Endothelial cell of umbilical vein (primary cell): ENCODE measurements around the gene PPFIA1. TPM values are rescaled to one million over a fixed set of nuclear protein-coding genes. Genes with fewer than 3 reads are reported as not detected.

ENCODE experiments used
- BruUV-seq: library from RNA; stranded (reverse); fragments of 400-500 nt; replicated peaks from 2 replicates; lab custom pipeline; 2021; lab: Mats Ljungman, UMichigan
- CTCF ChIA-PET: fragments of 300-600, 350-600 bp; sonication (Branson Sonifier 250); formaldehyde crosslinking; loops from one replicate; lab custom pipeline; 2021; ENCODE audit warnings: antibody characterized with exemption, inconsistent platforms; lab: Charles Lee
- POLR2A ChIA-PET: fragments of 300-600, 350-600 bp; sonication (Branson Sonifier 250); formaldehyde crosslinking; loops from one replicate; lab custom pipeline; 2021; ENCODE audit warnings: antibody characterized with exemption, inconsistent platforms; lab: Charles Lee
- DNase-seq: peaks from one replicate; pipeline ENCODE4 v3.0.0-alpha.2; 2011; ENCODE audit warnings: low read depth, low spot score
- FAIRE-seq: peaks from 2 replicates; lab custom pipeline; 2011; peaks lifted over from hg19 to GRCh38; lab: Jason Lieb, UNC
- H2AFZ ChIP-seq: 2 replicates; pipeline ENCODE4 v1.6.0; 2012; ENCODE audit warnings: low read depth, low read length, control low read depth, inconsistent platforms
- H3K27ac ChIP-seq: 2 replicates; pipeline ENCODE4 v1.5.1; 2011; ENCODE audit warnings: low read depth, mild to moderate bottlenecking, control low read depth, low read length, moderate library complexity; ENCODE audit not compliant: insufficient read depth
- H3K27me3 ChIP-seq, 2 experiments: 2 replicates each; pipeline versions ENCODE4 v1.6.0 to v1.6.1; 2011; ENCODE audit warnings: low read length in 2 of 2, mixed read lengths in 1 of 2; ENCODE audit not compliant: control insufficient read depth in 2 of 2, insufficient read depth in 2 of 2
- H3K36me3 ChIP-seq, 2 experiments: 2 replicates in 1 of 2; 3 replicates in 1 of 2; pipeline ENCODE4 v1.5.1; 2011; ENCODE audit warnings: low read length in 2 of 2, mild to moderate bottlenecking in 1 of 2, moderate library complexity in 1 of 2; ENCODE audit not compliant: control insufficient read depth in 2 of 2, insufficient read depth in 2 of 2; ENCODE audit errors: extremely low read depth in 1 of 2
- H3K4me1 ChIP-seq: 3 replicates; pipeline ENCODE4 v1.5.1; 2011; ENCODE audit warnings: mild to moderate bottlenecking, low read length; ENCODE audit not compliant: control insufficient read depth, insufficient read depth; ENCODE audit errors: extremely low read depth
- H3K4me2 ChIP-seq: 2 replicates; pipeline ENCODE4 v1.6.1; 2011; ENCODE audit warnings: low read length, control low read depth, mixed read lengths; ENCODE audit not compliant: insufficient read depth
- H3K4me3 ChIP-seq, 3 experiments: fragments of 200-600 bp in 1 of 3; sonication (generic), shearing (Covaris generic) in 1 of 3; replicated peaks in 1 of 3; 2 replicates each; pipeline ENCODE4 v1.5.1; 2011 to 2016; ENCODE audit warnings: control low read depth in 3 of 3, low read length in 3 of 3, mild to moderate bottlenecking in 2 of 3, inconsistent platforms in 1 of 3, low read depth in 1 of 3, moderate library complexity in 1 of 3; ENCODE audit not compliant: insufficient read depth in 1 of 3
- H3K79me2 ChIP-seq: 2 replicates; pipeline ENCODE4 v1.6.0; 2012; ENCODE audit warnings: low read length, inconsistent platforms; ENCODE audit not compliant: control insufficient read depth, insufficient read depth
- H3K9ac ChIP-seq: replicated peaks from 2 replicates; pipeline ENCODE3; 2011; ENCODE audit warnings: low read length, control low read depth; ENCODE audit not compliant: insufficient read depth; ENCODE audit errors: extremely low read depth
- H3K9me1 ChIP-seq: replicated peaks from 3 replicates; pipeline ENCODE4 v1.6.0; 2011; ENCODE audit warnings: mild to moderate bottlenecking, low read length; ENCODE audit not compliant: control insufficient read depth, insufficient read depth; ENCODE audit errors: extremely low read depth
- H3K9me3 ChIP-seq: replicated peaks from 2 replicates; pipeline ENCODE4 v1.5.1; 2012; ENCODE audit warnings: low read length, inconsistent platforms; ENCODE audit not compliant: control insufficient read depth, insufficient read depth
- H4K20me1 ChIP-seq: replicated peaks from 2 replicates; pipeline ENCODE3; 2011; ENCODE audit warnings: mild to moderate bottlenecking, low read length; ENCODE audit not compliant: control insufficient read depth, insufficient read depth; ENCODE audit errors: extremely low read depth
- EZH2 ChIP-seq: IDR thresholded peaks from 2 replicates; pipeline ENCODE4 v1.6.1; 2012; ENCODE audit warnings: borderline replicate concordance, low read depth, mild to moderate bottlenecking, moderate library complexity, low read length, inconsistent platforms; ENCODE audit not compliant: severe bottlenecking
- FOS ChIP-seq: IDR thresholded peaks from 2 replicates; pipeline ENCODE4 v1.6.1; 2011; ENCODE audit warnings: mild to moderate bottlenecking, low read length, moderate library complexity, borderline replicate concordance; ENCODE audit not compliant: insufficient read depth
- GATA2 ChIP-seq: IDR thresholded peaks from 2 replicates; pipeline ENCODE4 v1.7.0; 2011; ENCODE audit warnings: low read depth, mild to moderate bottlenecking, moderate library complexity, mixed read lengths, low read length; ENCODE audit not compliant: insufficient read length, insufficient read depth
- JUN ChIP-seq: IDR thresholded peaks from 2 replicates; pipeline ENCODE4 v1.6.1; 2011; ENCODE audit warnings: borderline replicate concordance, low read depth; ENCODE audit not compliant: insufficient read length, insufficient read depth
- MYC ChIP-seq: IDR thresholded peaks from one replicate; pipeline ENCODE4 v1.6.1; 2011; ENCODE audit warnings: mild to moderate bottlenecking, low read depth, low read length
- POLR2A ChIP-seq: IDR thresholded peaks from 2 replicates; pipeline ENCODE4 v1.6.1; 2012; ENCODE audit warnings: low read depth, mild to moderate bottlenecking, control low read depth, low read length
- POLR2AphosphoS5 ChIP-seq: IDR thresholded peaks from 2 replicates; pipeline ENCODE4 v1.6.1; 2012; ENCODE audit warnings: low read depth, mild to moderate bottlenecking, control low read depth, low read length, moderate library complexity; ENCODE audit not compliant: insufficient read depth
- dilution Hi-C: fragments of 300-500 bp; cut with MboI; formaldehyde crosslinking; loops from one replicate; pipeline ENCODE4 v1.15.0; 2019; ENCODE audit warnings: low sequenced_read_pairs; ENCODE audit not compliant: extremely low pct_ligation_motif_present
- intact Hi-C: fragments of 100-400 bp; cut with micrococcal nuclease; formaldehyde crosslinking; loops from one replicate; pipeline ENCODE4 v1.10.0; 2022
- polyA plus RNA-seq, 4 experiments: library from polyadenylated mRNA; depleted of rRNA in 3 of 4; stranded (reverse) in 3 of 4; unstranded in 1 of 4; fragments of >200 nt; gene quantifications; 2 replicates each; pipeline versions ENCODE4 v1.2.1 to v1.2.3, GENCODE V29; 2011 to 2012; ENCODE audit warnings: missing spikeins in 1 of 4
- total RNA-seq: library from RNA; stranded (reverse); gene quantifications from 2 replicates; pipeline ENCODE4 v1.2.3, GENCODE V29; 2021
- TF ChIP-seq, protein P1 (sequence below): IDR thresholded peaks from 2 replicates; pipeline ENCODE4 v1.6.1; 2011; ENCODE audit not compliant: insufficient read depth, insufficient read length
- TF ChIP-seq, protein P2 (sequence below), 2 donors: IDR thresholded peaks; 1 replicate in 1 of 2; 2 replicates in 1 of 2; pipeline ENCODE4 v1.5.1; 2011; ENCODE audit warnings: low read length in 2 of 2, mild to moderate bottlenecking in 2 of 2, moderate library complexity in 2 of 2, control low read depth in 1 of 2, inconsistent platforms in 1 of 2, low read depth in 1 of 2; ENCODE audit not compliant: insufficient read depth in 1 of 2; ENCODE audit errors: extremely low read depth in 1 of 2

PPFIA1 gene
- total and polyA plus RNA-seq, 2 donors (not counting 3 experiments of a cell fraction or from before 2014, with no cell fraction given), result 44.3 to 60.9 TPM

DNA sequence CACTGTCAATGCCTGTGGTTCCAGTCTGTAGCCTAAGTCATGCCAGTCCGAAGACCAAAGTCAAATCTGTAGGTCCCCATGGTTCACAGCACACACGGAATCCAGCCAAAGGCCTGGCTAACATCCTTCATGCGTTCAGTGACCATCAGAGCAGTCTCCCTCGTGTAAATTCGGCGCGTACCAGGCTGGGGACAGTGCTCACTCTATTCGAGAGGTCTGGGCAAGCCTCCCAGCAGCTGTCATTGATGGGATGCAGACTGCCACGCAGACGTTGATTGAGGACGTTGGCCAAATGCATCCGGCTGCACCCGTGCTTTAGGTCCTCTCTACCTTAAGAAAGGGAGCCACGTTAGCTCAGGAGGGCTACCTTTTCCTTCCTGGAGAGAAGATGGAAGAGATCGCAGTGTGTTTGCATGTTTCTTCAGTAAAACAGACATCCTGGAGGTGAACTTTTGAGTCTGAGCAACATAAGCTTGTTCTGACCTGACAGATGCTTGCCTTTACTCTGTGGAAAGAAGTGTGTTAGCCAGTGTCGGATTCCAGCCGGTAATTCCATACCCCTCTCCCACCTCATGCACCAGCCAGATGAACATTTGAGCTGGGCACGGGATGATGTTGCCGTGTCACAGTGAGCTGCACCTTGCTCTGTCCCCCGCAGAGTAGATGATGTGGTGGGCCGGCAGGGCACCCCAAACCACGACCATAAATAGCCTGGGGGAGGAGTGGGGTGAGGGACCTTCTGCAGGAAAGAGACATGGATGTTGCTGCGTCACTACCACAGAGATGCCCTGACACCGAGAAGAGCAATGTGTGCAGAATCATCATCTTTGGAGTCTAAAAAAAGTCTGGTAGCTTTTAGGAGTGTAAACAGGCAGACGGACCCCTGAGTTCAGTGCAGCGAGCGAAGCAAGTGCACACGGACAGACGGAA lies 140.1 kb downstream of the PPFIA1 start:
- ChIA-PET CTCF (no interaction called here), POLR2A (no interaction called here)
- dilution Hi-C loops (no loop called here), intact Hi-C loops (no loop called here)
- peaks cover 56 to 80% of the 10 kb centered on the region in 2 experiments for H3K36me3 ChIP-seq
- H3K27ac ChIP-seq, result no peak overlapping the region
- TF ChIP-seq MYC, result no peak
- no peak for TF ChIP-seq POLR2AphosphoS5
- no peak for TF ChIP-seq FOS
- no peak for TF ChIP-seq EZH2
- no peak for TF ChIP-seq JUN
- TF ChIP-seq GATA2, result no peak
- TF ChIP-seq, protein P1, sequence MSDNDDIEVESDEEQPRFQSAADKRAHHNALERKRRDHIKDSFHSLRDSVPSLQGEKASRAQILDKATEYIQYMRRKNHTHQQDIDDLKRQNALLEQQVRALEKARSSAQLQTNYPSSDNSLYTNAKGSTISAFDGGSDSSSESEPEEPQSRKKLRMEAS, result no peak
- TF ChIP-seq POLR2A, result no peak
- TF ChIP-seq, protein P2, sequence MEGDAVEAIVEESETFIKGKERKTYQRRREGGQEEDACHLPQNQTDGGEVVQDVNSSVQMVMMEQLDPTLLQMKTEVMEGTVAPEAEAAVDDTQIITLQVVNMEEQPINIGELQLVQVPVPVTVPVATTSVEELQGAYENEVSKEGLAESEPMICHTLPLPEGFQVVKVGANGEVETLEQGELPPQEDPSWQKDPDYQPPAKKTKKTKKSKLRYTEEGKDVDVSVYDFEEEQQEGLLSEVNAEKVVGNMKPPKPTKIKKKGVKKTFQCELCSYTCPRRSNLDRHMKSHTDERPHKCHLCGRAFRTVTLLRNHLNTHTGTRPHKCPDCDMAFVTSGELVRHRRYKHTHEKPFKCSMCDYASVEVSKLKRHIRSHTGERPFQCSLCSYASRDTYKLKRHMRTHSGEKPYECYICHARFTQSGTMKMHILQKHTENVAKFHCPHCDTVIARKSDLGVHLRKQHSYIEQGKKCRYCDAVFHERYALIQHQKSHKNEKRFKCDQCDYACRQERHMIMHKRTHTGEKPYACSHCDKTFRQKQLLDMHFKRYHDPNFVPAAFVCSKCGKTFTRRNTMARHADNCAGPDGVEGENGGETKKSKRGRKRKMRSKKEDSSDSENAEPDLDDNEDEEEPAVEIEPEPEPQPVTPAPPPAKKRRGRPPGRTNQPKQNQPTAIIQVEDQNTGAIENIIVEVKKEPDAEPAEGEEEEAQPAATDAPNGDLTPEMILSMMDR (IDR thresholded peaks at IDR 0.05; ENCODE audit: extremely low read depth in 1 of 2, insufficient read depth in 1 of 2, low read depth in 1 of 2, low read length in 2 of 2), result no peak
- FAIRE-seq, result no peak
- H3K79me2 ChIP-seq, result peaks cover 12% of the 10 kb centered on the region
- no TSS peak for BruUV-seq
- H3K4me2 ChIP-seq, result no peak overlapping the region
- no peaks in the 10 kb centered on the region for H3K27me3 ChIP-seq
- DNase-seq, result no peak
- H2AFZ ChIP-seq, result no peak overlapping the region
- no peak overlapping the region for H3K9ac ChIP-seq
- H3K4me3 ChIP-seq, result no peak overlapping the region
- no peaks in the 10 kb centered on the region for H4K20me1 ChIP-seq
- H3K9me3 ChIP-seq, result no peaks in the 10 kb centered on the region
- no peaks in the 10 kb centered on the region for H3K9me1 ChIP-seq
- no peaks in the 10 kb centered on the region for H3K4me1 ChIP-seq
